Measurements from ENCODE around the gene NEUROD1. TPM values are rescaled to one million over a fixed set of nuclear protein-coding genes. Genes with fewer than 3 reads are reported as not detected.

The NEUROD1 gene
- total RNA-seq = not detected

DNA sequence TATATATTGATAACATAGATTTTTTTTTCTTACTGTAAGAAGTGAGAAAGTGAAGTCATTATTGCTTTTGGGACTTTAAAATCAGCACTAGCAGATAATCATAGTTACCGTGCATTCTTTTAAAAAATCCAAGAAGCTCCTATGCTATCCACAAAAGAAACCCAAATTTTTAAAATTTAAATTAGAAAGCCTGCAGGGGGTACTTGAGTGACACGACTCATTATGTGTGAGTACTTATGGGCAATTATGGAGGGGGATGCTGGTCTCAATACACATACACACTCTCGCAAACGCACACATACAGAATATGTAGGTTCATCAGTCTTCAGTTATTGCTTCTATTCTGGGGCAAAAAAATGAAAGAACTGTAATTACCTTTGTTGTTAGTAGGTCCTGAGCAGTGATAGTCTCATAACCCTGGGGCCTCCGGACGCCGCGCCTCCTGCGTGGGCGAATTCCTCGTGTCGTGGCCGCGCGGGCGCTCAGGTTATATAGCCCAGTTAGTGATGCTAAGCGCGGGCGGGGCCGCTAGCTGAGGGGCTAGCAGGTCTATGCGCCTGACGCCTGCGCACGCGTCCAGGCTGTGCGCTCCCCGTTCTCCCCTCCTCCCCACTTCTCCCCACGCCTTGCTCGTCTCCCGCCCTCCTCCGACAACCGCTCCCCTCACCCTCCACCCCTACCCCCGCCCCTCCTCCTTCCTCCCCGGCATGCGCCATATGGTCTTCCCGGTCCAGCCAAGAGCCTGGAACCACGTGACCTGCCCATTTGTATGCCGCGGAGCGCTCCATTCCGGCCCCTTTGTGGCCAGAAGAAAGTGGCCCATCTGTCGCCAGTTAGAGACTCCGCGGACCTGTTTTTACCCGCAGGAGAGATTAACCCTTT, at the start of gene NEUROD1:
TSS of gene NEUROD1 (minus strand) at position 463 of the 882 bp plus-strand sequence. CDS start 1,657 bp downstream, outside the sequence.

DNA sequence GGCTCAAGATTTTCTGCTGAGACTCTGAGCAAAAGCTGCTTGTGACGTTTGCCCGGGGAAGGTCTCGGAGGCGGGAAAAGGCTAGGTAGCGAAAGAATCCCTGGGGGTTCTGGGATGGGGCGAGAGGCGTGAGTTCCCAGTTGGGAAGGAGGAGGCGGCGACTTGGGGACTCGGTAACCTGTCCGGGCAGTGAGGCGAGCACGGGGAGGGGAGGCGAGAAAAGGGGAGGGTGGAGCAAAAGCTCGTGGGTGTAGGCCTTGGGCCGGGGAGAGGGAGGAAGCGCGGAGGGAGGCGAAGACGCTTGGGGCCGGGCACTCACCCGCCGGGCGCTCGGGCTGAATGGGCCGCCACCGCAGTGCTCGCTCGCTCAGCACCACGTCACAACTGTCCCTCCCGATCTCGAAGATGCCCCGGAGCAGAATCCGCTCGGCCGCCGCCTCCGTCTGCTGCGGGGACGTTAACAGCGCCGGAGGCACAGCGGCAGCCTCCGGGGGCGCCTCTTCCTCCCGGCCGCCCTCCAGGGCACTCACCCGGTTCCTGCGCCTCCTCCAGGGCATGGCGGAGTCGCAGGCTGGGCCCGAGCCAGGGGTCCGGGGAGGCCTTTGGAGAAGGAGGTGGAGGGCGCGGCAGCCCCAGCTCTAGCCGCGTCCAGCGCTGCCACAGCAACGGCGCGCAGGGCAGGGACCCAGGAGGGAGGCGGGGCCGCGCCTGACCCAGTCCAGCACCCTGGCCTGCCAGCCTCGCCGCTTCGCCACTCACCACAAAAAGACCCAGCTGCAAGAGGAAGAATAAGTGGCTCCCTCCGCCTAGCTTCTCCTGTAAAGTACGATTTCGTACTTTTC, 23.6 kb downstream of the NEUROD1 start, which contains the start of gene CERKL:
TSS of gene CERKL (minus strand) at position 656 of the 842 bp plus-strand sequence. CDS start at position 557, 99 bp downstream.

Other genes with a start within 250 kb of the NEUROD1 start
- 51.7 TPM for gene ITGA4, start 223.1 kb downstream of the NEUROD1 start, total RNA-seq
- gene CERKL, start 23.4 kb downstream of the NEUROD1 start, total RNA-seq = 4.5 TPM
- gene ITPRID2, start 211.2 kb upstream of the NEUROD1 start, total RNA-seq = 196 TPM